Stimulated activated CD8-positive, alpha-beta memory T cell treated with anti-CD3 and anti-CD28 coated beads, Interleukin-2, amount 100 ng/mL, for 1 hour (primary cell): Measurements from ENCODE around the gene CARD10.
"Not testable (repeated sequence)": the region's sequence is repeated elsewhere in the genome, so short reads cannot be mapped to it uniquely, and the experiment has no call there.

Source experiments
- DNase-seq, 2 donors: peaks; one replicate each; pipeline ENCODE4 v3.0.0-alpha.2; 2020; ENCODE audit warnings: low read depth in 2 of 2

The CARD10 gene

DNA sequence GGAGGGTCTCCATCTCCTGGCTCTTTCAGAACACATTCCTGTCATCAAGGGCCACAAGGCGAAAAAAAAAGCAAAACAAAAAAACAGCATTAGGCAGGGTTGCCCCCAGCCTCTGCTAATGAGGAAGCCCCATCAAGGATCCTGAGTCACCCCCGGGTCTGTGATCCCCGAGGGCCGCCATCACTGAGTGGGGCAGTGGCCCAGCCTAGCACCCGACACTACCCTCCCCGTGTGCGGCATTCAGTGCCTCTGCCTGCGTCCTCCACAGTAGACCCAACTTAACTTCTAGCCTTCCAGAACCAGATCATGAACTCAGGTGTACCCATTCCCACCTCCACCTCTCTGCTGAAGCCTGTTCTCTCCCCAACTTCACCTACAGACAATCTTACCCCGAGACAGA lies 34.5 kb upstream of the CARD10 start:
- no peak for DNase-seq

DNA sequence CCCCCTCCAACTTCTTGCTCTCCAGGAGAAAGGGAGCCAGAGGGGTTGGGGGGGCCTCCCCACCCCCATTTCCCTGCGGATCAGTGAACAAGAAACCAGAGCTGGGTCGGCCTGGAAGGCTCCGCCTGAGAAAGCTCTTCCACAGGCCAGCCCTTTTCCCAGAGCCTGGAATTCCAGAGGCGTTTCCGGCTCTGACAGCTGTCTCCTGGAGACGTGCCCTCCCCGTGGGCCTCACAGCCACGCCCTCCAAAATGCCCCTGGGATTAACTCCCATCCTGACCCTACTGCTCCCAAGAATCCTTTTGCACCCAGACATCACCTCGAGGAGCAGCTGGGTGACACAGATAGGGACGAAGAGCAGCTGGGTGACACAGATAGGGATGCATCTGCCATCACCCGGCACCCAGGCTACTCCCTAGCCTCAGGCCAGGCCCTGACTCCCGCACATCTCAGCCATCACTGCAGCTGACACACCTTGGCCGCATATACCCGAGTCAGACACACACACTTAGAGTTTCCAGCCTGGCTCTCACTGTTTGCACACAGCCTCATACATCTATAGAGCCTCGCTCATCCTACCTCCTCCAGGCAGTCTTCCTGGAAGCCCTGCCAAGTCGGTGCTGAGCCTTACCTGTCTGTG lies 33.4 kb upstream of the CARD10 start:
- no peak for DNase-seq

DNA sequence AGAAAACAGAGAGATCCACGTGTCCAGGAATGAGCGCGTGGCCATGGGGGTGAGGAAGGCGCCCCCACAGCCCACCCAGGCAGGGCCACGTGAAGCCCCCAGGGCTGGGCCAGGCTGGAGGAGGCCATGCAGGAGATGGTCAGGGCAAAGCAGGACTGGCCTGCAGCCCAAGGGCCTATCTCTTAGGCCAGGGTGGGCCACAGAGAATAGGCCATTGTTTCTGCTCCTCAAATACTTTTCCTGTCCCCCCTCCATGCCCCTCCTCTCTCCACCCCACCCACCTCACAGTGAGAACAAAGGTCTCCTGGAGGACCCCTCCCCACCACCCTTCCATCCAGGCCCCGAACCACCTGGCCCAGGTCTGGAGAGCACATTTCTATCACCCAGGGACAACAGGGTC lies 32.8 kb upstream of the CARD10 start:
- DNase-seq: no peak

DNA sequence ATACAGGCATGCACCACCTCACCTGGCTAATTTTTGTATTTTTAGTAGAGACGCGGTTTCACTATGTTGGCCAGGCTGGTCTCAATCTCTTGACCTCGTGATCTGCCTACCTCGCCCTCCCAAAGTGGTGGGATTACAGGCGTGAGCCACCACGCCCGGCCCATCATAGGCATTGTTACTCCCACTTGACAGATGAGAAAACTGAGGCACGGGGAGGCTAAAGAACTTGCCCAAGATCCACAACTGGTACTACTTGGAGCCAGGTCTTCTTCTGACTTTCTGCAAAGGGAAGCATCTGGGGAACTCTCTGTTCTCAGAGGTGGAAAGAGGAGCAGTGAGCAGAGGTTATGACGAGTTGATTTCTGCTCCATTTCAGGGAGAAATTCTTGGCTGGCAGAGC lies 31.7 kb upstream of the CARD10 start:
- DNase-seq: not testable (repeated sequence)

DNA sequence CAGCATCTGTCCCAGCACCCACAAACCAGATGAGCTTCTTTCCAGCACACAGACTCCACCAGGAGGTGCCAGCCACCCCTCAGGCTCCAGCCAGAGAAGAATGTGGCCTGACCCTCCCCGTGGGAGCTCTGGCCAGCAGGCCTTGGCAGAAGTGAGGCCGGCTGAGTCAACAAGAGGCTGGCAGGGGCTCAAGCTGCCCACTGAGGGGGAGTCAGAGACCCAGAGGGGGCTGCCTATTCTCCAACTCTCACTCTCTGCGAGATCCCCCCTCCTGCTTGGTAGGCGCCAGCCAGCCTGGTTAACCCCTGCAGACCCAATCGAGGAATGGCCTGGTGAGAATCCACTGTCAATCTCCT lies 30.5 kb upstream of the CARD10 start:
- no peak for DNase-seq

DNA sequence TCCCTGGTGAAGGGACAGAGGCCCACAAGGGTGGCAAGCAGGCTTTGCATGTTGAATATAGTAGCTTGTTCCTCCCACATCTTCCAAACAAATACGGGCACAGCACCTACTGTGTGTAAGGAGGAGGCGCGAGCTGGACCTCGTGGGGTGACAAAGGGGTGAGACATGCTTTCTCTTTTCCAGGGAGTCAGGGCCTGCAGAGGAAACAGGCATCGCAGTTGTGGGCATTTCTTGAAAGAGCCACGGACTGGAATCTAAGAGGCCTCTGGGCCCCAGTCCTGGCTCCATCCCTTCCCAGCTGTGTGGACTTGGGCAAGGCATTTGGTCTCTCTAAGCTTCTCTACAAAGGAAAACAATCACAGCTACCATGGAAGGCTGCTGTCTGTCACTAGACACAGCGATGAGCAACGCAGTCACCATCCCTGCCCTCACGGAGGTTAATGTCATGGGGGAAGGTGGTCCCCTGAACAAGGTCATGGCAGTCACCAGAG lies 28.1 kb upstream of the CARD10 start:
- DNase-seq: no peak

DNA sequence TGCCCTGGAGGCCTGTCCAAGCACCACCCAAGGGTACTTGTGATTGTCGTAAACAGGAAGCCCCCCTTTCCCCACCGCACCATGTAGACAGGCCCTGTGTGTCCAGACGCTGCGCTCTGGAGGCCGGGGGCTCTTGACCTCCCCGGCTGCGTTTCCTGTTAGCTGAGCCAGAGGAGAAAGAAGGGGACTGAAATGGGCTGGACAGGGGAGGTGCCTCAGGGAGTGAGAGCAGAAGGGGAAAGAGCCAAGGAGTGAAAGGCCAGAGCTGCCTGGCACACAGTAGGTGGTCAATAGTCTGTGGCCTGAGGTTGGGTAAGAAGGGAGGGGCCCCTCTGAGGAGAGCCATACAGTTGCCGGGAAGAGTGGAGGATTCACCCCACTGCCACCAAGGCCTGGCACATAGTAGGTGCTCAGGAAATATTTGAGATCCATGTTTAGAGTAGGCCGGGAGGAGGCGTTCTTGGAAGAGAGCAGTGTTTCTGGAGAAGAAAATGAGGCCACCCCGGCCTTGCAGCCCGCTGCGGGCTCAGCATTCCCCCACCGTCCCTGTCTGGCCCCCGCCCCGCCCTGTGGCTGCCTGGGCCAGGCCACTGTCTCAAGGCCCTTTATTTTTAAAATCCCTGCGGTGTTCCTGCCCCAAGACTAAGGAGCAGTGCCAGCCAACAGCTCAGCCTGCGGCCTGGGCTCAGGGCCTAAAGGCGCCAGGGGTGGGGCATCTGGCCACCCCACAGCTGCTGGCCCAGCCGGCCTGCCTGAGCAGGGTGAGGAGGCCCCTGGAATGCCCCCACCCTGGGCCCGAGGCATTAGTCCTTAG lies 27.4 kb upstream of the CARD10 start:
- DNase-seq: no peak

DNA sequence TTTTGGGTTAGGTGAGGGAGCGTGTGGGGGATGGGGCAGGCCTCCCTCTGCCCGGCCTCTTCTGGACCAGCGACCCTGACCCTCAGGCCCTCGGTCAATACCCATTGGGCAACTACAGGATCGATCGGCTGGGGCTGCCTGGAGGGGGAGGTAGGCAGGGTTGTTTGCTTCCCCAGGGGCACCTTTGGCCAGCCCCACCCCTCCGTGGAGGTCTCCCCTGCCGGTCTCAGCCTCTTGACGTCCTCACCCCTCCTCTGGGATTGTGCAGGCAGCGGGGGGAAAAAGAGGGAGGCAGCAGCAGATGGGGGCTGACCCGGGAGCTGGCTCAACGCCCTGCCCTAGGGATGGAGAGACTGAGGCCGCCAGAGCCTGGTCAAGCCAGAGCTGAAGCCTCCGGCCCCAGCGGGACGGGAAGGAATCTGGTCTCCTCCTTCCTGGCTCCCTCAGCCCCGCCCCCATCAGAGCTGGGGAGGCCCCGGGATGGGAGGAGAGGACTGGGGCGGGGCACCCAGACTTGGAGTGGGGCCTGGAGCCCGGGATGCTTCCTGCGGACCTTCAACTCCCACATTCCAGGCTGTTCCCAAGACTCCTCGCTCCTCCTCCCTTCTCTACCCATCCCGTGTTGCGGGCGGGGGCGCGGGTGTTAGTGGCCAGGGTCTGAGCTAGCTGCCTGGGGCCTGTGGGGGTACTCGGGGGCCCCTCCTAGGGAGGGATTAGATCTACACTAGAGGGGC lies 26.7 kb upstream of the CARD10 start:
- DNase-seq: no peak

DNA sequence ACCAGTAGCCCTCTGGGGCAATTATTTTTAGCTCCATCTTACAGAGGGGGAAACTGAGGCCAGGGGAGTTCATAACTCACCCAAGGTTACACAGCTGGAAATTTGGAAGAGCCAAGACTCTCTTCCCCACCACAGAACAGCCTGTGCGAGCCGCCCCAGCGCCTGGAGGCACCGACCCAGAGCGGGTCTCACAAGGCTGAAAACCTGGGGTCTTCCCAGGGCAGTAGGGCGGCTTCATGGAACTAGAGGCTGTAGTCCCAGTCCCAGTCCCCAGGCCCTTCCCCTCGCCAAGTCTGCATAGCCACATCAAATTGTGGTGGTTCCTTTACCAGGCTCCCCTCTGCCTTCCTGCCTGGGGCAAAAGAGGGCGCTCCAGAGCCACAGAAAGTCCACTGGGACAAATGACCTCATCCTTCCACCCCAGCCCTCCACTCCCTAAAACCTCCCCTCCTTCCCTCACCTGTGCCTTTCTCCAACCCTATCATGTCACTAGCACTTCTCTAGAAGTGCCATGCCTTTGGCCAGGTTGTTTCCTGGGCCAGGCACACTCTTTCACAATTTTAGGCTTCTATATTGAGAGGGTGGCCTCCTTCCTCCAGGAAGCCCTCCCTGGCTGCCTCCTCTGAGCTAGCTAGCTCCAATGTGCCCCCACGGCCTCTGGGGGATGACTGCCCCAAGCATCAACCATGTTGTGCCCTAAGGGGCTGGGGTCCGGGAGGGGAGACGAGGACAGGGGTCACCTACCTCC lies 25.9 kb upstream of the CARD10 start:
- DNase-seq: peak in 1 of 2 donors; percentile 20

DNA sequence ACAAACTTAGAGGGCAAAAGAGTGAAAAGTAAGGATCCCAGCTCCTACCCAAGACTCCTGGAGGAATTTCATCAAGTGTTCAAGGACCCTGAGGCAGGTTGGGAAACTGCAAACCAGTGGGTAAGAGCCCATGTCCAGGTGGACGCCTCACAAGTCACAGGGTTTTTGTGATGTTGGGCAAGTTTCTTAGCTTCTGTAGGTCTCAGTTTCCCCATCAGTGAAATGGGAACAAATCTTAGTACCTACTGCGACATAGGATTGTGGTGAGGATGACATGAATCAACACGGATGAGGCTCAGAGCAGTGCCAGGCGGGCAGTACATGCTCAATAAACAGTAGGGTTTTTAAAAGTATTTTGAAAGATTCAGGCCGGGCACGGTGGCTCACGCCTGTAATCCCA lies 23.7 kb upstream of the CARD10 start:
- DNase-seq: no peak

DNA sequence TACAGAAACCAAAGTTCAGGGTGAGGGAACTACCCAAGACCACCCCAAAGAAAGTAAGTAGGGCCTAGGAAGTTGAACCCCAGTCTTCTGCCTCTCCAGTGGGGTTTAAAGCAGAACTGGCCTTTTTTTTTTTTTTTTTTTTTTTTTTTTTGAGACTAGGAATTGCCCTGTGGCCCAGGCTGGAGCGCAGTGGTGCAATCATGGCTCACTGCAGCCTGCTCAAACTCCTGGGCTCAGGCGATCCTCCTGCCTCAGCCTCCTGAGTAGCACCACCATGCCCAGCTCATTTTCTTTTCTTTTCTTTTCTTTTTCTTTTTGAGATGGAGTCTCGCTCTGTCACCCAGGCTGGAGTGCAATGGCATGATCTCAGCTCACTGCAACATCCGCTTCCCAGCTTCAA lies 23.2 kb upstream of the CARD10 start:
- DNase-seq: not testable (repeated sequence)

DNA sequence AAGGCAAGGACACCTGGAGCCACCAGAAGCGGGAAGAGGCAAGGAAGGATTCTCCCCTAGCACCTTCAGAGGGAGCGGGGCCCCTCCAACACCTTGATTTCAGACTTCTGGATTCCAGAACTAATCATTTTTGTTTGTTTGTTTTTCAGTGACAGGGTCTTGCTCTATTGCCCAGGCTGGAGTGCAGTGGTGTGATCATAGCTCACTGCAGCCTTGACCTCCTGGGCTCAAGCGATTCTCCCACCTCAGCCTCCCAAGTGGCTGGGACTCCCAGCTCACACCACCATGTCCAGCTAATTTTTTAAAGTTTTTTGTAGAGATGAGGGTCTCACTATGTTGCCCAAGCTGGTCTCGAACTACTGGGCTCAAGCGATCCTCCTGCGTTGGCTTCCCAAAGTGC lies 20.6 kb upstream of the CARD10 start:
- DNase-seq: not testable (repeated sequence)

DNA sequence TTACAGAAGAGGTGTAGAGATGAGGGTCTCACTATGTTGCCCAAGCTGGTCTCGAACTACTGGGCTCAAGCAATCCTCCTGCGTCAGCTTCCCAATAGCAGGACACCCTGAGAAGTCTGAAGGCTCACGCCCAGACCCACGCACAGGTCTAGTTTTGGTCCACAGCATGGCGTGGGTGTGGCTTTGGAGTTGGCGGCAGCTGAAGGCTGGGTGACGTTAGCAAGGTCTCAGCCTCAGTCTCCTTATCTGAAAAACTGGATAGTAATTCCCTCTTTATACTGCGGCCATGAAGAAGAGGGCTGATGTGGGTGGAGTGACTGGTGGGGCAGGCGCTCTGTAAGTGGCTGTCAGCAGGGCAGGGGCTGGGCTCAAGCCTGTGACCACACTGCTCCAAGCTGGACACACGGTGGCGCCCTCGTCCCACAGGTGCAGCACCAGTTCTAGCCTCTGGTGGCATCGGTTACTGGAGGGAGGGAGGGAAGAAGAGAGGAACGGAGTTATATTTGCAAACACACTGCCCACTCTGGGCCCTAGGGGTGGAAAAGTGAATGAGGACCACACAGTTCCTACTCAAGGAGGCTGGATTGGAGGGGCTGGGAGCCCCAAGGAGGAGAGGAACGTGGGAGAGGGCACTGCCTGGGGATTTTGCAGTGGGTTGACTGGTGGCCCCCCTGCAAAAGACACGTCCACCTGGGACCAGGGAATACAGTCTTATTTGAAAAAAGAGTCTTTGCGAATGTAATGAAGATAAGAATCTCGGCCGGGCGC lies 19.6 kb upstream of the CARD10 start:
- peak; percentile 74 to 77 for DNase-seq

DNA sequence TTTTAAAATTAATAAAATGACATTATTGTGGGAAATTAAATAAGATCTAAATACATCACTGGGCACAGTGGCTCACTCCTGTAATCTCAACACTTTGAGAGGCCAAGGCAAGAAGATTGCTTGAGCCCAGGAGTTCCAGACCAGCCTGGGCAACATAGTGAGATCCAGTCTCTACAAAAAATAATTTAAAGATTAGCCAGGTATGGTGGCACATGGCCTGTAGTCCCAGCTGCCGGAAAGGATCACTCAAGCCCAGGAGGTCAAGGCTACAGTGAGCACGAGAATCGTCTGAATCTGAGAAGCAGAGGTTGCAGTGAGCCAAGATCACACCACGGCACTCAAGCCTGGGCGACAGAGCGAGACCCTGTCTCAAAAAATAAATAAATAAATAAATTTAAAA lies 15.9 kb upstream of the CARD10 start:
- DNase-seq: no peak

DNA sequence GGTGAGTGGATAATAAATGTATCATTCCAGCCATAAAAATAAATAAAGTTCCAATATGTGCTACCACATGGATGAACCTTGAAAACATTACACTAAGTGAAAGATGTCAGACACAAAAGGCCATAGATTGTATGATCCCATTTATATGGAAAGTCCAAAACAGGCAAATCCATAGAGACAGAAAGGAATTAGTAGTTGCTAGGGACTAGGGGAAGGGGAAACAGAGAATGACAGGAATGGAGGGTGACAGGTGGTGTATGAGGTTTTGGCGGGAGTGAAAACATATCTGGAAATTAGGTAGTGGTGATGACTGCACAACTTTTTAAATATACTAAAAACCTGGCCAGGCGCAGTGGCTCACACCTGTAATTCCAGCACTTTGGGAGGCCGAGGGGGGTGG lies 15.2 kb upstream of the CARD10 start:
- DNase-seq: no peak

DNA sequence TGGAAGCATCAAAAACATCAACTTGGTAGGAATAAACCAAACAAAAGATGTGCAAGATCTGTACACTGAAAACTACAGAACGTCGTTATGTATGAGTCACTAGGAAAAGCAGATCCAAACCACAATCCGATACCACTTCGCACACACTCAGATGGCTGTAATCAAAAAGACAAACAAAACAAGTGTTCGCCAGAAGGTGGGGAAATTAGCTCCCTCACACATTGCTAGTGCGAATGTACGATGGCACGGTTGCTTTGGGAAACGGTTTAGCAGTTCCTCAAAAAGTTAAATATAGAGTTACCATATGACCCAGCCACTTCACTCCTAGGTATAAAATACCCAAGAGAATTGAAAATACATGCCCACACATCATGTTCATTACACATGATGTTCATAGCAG lies 14.8 kb upstream of the CARD10 start:
- DNase-seq: no peak

DNA sequence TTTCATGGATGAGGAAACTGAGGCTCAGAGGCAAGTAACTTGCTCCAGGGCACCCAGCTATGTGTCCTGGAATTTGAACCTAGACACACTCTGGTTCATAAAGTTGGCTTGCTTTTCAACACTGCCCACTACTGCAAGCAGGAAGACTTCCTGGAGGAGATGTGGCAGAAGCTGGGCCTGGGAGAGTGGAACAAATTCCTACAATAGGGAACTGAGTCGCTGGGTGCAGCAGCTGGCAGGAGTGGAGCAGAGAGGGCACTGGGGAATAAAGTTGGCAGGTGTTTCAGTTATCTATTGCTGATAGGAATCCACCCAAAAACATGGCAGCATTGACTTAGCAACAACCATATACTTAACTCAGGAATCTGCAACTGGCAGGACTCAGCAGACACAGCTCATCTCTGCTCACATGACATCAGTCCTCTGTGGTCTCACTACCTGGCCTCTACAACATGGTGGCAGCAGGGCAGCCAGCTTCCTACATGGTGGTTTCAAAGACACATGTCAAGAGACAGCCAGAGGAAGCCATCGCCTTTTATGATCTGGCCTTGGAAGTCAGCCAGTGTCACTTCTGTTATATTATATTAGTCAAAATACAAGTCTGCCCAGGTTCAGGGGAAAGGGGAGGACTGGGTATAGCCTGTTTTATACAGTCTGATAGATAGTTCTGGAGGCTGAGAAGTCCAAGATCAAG lies 10.6 kb upstream of the CARD10 start:
- DNase-seq: no peak

DNA sequence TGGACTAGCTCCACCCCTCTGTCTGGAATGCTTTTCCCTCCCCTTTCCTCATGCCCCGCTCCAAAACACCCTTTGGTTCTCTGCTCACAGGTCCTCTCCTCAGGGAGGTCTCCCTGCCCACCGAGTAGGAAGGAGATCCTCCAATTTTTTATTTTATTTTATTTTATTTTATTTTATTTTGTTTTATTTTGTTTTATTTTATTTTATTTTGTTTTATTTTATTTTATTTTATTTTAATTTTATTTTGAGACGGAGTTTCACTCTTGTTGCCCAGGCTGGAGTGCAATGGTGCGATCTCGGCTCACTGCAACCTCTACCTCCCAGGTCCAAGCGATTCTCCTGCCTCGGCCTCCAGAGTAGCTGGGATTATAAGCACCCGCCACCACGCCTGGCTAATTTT lies 8.7 kb upstream of the CARD10 start:
- not testable (repeated sequence) for DNase-seq

DNA sequence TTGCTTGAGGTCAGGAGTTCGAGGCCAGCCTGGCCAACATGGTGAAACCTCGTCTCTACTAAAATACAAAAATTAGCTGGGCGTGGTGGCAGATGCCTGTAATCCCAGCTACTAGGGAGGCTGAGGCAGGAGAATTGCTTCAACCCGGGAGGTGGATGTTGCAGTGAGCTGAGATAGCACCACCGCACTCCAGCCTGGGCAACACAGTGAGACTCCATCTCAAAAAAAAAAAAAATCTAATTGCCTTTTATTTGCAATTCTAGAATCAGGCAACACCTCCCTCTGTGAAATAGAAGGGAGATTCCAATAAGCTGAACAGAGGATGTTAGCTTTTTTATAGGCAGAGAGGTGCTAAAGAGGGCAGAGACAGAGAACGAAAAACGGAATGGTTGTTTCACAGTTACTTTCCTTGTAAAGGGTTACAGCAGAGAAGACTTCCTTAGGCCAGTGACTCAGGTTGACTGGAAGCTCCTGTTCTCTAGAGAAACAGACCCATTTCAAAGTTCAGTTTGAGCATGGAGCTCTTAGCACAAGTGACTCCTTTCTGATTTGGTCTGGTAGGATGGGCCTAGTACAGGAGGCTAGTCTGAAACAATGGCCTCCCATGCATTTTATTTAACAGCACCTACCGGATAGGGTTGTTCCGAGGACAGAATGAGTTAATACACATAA lies 8.0 kb upstream of the CARD10 start:
- not testable (repeated sequence) for DNase-seq

DNA sequence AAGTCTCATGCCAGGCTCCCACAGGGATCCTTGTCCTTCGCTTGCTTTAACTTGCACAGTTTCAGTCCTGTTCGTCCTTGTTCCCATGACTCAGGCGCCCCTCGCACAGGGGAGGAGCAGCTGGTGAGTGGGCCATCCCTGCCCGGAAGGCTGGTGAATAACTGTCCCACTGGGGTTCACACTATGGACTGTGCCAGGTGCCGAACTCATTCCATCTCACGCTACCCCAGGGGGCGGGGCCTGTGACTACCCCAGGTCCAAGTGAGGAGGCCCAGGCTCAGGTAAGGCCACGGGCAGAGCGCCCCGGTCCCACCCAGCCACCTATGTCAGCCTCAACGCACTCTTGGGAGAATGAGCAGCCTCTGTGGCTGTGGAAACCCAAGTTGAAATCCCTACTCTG lies 7.2 kb upstream of the CARD10 start:
- no peak for DNase-seq
